ENCODE data around the gene KRT86.

DNA sequence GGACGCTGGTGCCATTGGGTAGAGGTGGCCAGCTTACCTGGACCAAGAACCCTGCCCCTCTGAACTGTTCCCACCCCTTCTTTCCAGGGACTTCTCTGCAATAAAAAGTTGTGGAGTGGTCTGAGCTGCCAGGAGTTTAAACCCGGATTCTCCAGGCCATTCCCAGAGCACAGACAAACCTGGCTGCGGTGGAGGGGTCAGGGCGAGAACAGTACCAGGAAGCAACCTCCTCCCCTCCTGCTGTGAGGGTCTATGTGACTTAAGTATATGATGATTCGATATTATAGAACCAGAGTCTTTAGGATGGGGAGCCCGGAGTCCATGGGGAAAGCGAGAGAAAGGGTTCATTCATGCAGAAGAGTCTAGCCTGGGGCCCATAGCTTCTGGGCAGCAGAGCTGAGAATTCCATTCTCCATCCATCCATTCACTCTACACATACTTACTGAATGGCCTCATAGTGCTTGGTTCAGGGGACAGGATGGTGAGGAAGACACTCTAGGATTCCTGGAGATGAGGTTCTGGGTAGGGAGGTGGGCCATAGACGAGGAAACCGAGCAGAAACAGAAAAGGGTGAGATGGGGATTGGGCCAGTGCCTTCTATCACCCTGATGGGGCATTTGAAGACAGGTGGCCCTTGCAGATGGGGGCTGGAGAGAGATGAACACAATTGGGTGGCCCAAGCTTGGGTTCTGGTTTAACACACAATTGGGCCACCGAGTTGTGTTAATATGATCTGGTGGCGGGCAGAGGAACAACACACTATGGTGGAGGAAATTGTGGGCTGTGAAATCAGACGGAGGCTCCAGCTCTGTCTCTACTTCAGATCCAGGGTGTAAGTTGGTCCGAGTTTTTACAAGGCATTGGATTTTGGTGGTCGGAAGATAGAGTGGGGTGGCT, 5.2 kb downstream of the KRT86 start:
- no peak for TF ChIP-seq DPF2 (IDR thresholded peaks at IDR 0.05)
- no peak for TF ChIP-seq CBFB (CRISPR knock-in tag; IDR thresholded peaks at IDR 0.05)
- TF ChIP-seq, protein P1, sequence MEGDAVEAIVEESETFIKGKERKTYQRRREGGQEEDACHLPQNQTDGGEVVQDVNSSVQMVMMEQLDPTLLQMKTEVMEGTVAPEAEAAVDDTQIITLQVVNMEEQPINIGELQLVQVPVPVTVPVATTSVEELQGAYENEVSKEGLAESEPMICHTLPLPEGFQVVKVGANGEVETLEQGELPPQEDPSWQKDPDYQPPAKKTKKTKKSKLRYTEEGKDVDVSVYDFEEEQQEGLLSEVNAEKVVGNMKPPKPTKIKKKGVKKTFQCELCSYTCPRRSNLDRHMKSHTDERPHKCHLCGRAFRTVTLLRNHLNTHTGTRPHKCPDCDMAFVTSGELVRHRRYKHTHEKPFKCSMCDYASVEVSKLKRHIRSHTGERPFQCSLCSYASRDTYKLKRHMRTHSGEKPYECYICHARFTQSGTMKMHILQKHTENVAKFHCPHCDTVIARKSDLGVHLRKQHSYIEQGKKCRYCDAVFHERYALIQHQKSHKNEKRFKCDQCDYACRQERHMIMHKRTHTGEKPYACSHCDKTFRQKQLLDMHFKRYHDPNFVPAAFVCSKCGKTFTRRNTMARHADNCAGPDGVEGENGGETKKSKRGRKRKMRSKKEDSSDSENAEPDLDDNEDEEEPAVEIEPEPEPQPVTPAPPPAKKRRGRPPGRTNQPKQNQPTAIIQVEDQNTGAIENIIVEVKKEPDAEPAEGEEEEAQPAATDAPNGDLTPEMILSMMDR (IDR thresholded peaks at IDR 0.05 in 2 of 3, conservative IDR thresholded peaks at IDR 0.05 in 1 of 3; ENCODE audit: insufficient read depth in 2 of 3, low read depth in 1 of 3, low read length in 3 of 3), result no peak
